Mesenchymal stem cell (in vitro differentiated cells and primary cell): Measurements from ENCODE around the gene UBE2Z.
"Not testable (repeated sequence)": the region's sequence is repeated elsewhere in the genome, so short reads cannot be mapped to it uniquely, and the experiment has no call there.

Source experiments
- DNase-seq: peaks from one replicate; pipeline ENCODE4 v3.0.0-alpha.2; 2013
- H2AFZ ChIP-seq: one replicate; pipeline ENCODE4 v1.6.1; 2013; ENCODE audit warnings: low read depth, mild to moderate bottlenecking, control low read depth, inconsistent platforms, low read length, moderate library complexity
- H2AK5ac ChIP-seq: 2 replicates; pipeline ENCODE4 v1.6.1; 2013; ENCODE audit warnings: low read length, moderate library complexity, mild to moderate bottlenecking, inconsistent platforms; ENCODE audit not compliant: severe bottlenecking
- H2BK120ac ChIP-seq: one replicate; pipeline ENCODE4 v1.6.1; 2013; ENCODE audit warnings: low read depth, mild to moderate bottlenecking, inconsistent platforms, low read length, moderate library complexity
- H2BK12ac ChIP-seq, 2 experiments: one replicate each; pipeline ENCODE4 v1.6.1; 2013; ENCODE audit warnings: inconsistent platforms in 2 of 2, low read length in 2 of 2, mild to moderate bottlenecking in 2 of 2, moderate library complexity in 2 of 2, control low read depth in 1 of 2
- H2BK15ac ChIP-seq: one replicate; pipeline ENCODE4 v1.6.1; 2013; ENCODE audit warnings: mild to moderate bottlenecking, low read depth, inconsistent platforms; ENCODE audit not compliant: poor library complexity, severe bottlenecking
- H2BK5ac ChIP-seq: 2 replicates; pipeline ENCODE4 v1.6.1; 2013; ENCODE audit warnings: low read depth, mild to moderate bottlenecking, low read length, control low read depth, inconsistent platforms; ENCODE audit not compliant: poor library complexity, severe bottlenecking
- H3K14ac ChIP-seq, 2 experiments: one replicate each; pipeline ENCODE4 v1.6.1; 2013; ENCODE audit warnings: inconsistent platforms in 2 of 2, low read length in 2 of 2, control low read depth in 1 of 2, mild to moderate bottlenecking in 1 of 2, moderate library complexity in 1 of 2
- H3K18ac ChIP-seq, 2 experiments: one replicate each; pipeline ENCODE4 v1.6.1; 2013; ENCODE audit warnings: inconsistent platforms in 2 of 2, low read length in 2 of 2, control low read depth in 1 of 2, low read depth in 1 of 2, mild to moderate bottlenecking in 1 of 2
- H3K23ac ChIP-seq, 2 experiments: one replicate each; pipeline ENCODE4 v1.6.1; 2013; ENCODE audit warnings: inconsistent platforms in 2 of 2, low read length in 2 of 2, mild to moderate bottlenecking in 2 of 2, moderate library complexity in 2 of 2, control low read depth in 1 of 2
- H3K27ac ChIP-seq: 2 replicates; pipeline ENCODE4 v1.5.1; 2013; ENCODE audit warnings: mild to moderate bottlenecking, moderate library complexity, low read length, control low read depth, inconsistent platforms; ENCODE audit not compliant: poor library complexity, severe bottlenecking
- H3K27me3 ChIP-seq, 2 experiments: 2 replicates each; pipeline versions ENCODE4 v1.6.1 to v1.7.0; 2013; ENCODE audit warnings: low read length in 2 of 2, mild to moderate bottlenecking in 2 of 2, moderate library complexity in 2 of 2, control low read depth in 1 of 2, inconsistent platforms in 1 of 2; ENCODE audit not compliant: control insufficient read depth in 1 of 2, insufficient read depth in 1 of 2
- H3K36me3 ChIP-seq, 2 experiments: 2 replicates each; pipeline versions ENCODE4 v1.6.1 to v1.7.0; 2013; ENCODE audit warnings: low read length in 2 of 2, control low read depth in 1 of 2, inconsistent platforms in 1 of 2, low read depth in 1 of 2, mild to moderate bottlenecking in 1 of 2; ENCODE audit not compliant: insufficient read depth in 2 of 2, control insufficient read depth in 1 of 2
- H3K4ac ChIP-seq, 2 experiments: one replicate each; pipeline ENCODE4 v1.6.1; 2013; ENCODE audit warnings: inconsistent platforms in 2 of 2, low read length in 2 of 2, mild to moderate bottlenecking in 2 of 2, moderate library complexity in 2 of 2, control low read depth in 1 of 2, low read depth in 1 of 2
- H3K4me1 ChIP-seq: 2 replicates; pipeline ENCODE4 v1.6.1; 2013; ENCODE audit warnings: low read depth, low read length, control low read depth; ENCODE audit not compliant: control insufficient read depth, insufficient read depth
- H3K4me2 ChIP-seq: 2 replicates; pipeline ENCODE4 v1.6.1; 2013; ENCODE audit warnings: low read length, mild to moderate bottlenecking, inconsistent platforms; ENCODE audit not compliant: poor library complexity, severe bottlenecking
- H3K4me3 ChIP-seq, 2 experiments: 2 replicates each; pipeline versions ENCODE4 v1.5.1 to v1.7.0; 2013; ENCODE audit warnings: low read length in 2 of 2, mild to moderate bottlenecking in 2 of 2, control low read depth in 1 of 2, low read depth in 1 of 2; ENCODE audit not compliant: insufficient read depth in 1 of 2
- H3K79me1 ChIP-seq: replicated peaks from 2 replicates; pipeline ENCODE4 v1.6.1; 2013; ENCODE audit warnings: mild to moderate bottlenecking, control low read depth, low read length, inconsistent platforms; ENCODE audit not compliant: poor library complexity, severe bottlenecking
- H3K9ac ChIP-seq: 2 replicates; pipeline ENCODE4 v1.7.0; 2013; ENCODE audit warnings: mild to moderate bottlenecking, low read length, moderate library complexity
- H3K9me3 ChIP-seq: 2 replicates; pipeline ENCODE4 v1.7.0; 2013; ENCODE audit warnings: mild to moderate bottlenecking, low read length; ENCODE audit not compliant: control insufficient read depth
- H4K8ac ChIP-seq: one replicate; pipeline ENCODE4 v1.6.1; 2013; ENCODE audit warnings: inconsistent platforms, mild to moderate bottlenecking, low read length, moderate library complexity
- H4K91ac ChIP-seq: one replicate; pipeline ENCODE4 v1.6.1; 2013; ENCODE audit warnings: mild to moderate bottlenecking, low read length, inconsistent platforms
- WGBS: methylation state at CpG from one replicate; pipeline ENCODE4 v1.1.7; 2013; ENCODE audit warnings: mixed read lengths; 5-methylcytosine and 5-hydroxymethylcytosine counted together

Gene UBE2Z

DNA sequence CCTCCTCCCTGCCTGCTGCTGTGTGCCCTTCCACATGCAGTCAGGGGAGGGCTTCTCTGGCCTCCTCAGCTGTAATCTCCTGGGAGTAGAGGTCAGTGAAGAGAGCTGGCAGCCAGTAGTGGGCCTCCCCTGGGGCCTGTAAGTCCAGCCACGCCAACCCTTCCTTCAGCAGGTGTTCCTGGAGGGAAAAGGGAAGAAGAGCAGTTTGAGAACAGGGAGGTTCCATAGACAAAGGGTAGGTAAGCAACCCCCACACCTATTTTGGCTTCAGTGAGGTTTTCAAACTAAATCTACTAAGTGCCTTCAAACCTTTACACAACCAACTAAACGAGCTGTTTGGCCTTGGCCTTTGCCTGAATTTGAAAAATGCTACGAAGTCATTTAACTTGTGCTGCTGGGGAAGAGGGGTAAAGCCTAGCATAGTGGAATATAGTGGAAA, 22.2 kb downstream of the UBE2Z start:
- Histone ChIP-seq H2AK5ac (no peak overlapping the region), H3K27me3 (no peaks in the 10 kb centered on the region), H3K4me3 (no peak overlapping the region), H2AFZ (no peak overlapping the region), H4K8ac (no peak overlapping the region), H2BK5ac (no peak overlapping the region), H3K27ac (peak overlapping the region; percentile 13), H3K9ac (peak overlapping the region; percentile 21), H3K23ac (no peak overlapping the region), H3K18ac (no peak overlapping the region), H3K4me2 (no peak overlapping the region), H2BK15ac (no peak overlapping the region), H3K79me1 (peaks cover 12% of the 10 kb centered on the region), H3K4me1 (peaks cover 4% of the 10 kb centered on the region), H3K4ac (no peak overlapping the region), H2BK120ac (no peak overlapping the region), H2BK12ac (no peak overlapping the region), H3K14ac (no peak overlapping the region), H3K36me3 (peaks cover 67 to 96% of the 10 kb centered on the region in 2 experiments), H4K91ac (no peak overlapping the region), H3K9me3 (no peaks in the 10 kb centered on the region)
- DNase-seq = no peak
- WGBS = 94% methylated on average over 2 of the region's 3 CpGs

GRCh38 chr17:48933035-48933434, 24.8 kb downstream of the UBE2Z start:
- Histone ChIP-seq H3K9ac (no peak overlapping the region), H2AFZ (no peak overlapping the region), H4K91ac (no peak overlapping the region), H3K27ac (no peak overlapping the region), H3K36me3 (peaks cover 57 to 91% of the 10 kb centered on the region in 2 experiments), H2BK5ac (no peak overlapping the region), H3K4me3 (no peak overlapping the region), H3K9me3 (no peaks in the 10 kb centered on the region), H3K18ac (no peak overlapping the region), H2AK5ac (no peak overlapping the region), H2BK12ac (no peak overlapping the region), H3K27me3 (no peaks in the 10 kb centered on the region), H3K79me1 (peaks cover 3% of the 10 kb centered on the region), H3K23ac (no peak overlapping the region), H3K4me2 (no peak overlapping the region), H3K14ac (no peak overlapping the region), H4K8ac (no peak overlapping the region), H3K4me1 (peaks cover 4% of the 10 kb centered on the region), H3K4ac (no peak overlapping the region), H2BK120ac (no peak overlapping the region), H2BK15ac (no peak overlapping the region)
- DNase-seq = no peak
- WGBS = 93% methylated on average over 6 of the region's 6 CpGs

GRCh38 chr17:48944515-48945260, 36.5 kb downstream of the UBE2Z start, which contains the start of gene SNF8:
Gene SNF8, minus strand, starts transcription at chr17:48944842. Its CDS starts 108 bp downstream, at chr17:48944734.
- peaks cover 17% of the 10 kb centered on the region for H3K4me1 ChIP-seq
- peak within 1 kb of the TSS; percentile 100 for H4K8ac ChIP-seq
- peak within 1 kb of the TSS; percentile 74 for H3K4me2 ChIP-seq
- peaks cover 18 to 26% of the 10 kb centered on the region in 2 experiments for H3K36me3 ChIP-seq
- H2BK5ac ChIP-seq = peak within 1 kb of the TSS; percentile 37
- H3K14ac ChIP-seq = peak within 1 kb of the TSS in 1 of 2 experiments; percentile 72
- 4% methylated on average over 55 of the region's 55 CpGs for WGBS
- H3K9me3 ChIP-seq = no peaks in the 10 kb centered on the region
- H3K27me3 ChIP-seq = no peaks in the 10 kb centered on the region
- H2BK15ac ChIP-seq = peak within 1 kb of the TSS; percentile 89
- peak; percentile 93 for DNase-seq
- H4K91ac ChIP-seq = peak within 1 kb of the TSS; percentile 93
- H2BK12ac ChIP-seq = no peak within 1 kb of the TSS
- peak within 1 kb of the TSS; percentile 79 to 99 for H3K4me3 ChIP-seq
- H3K79me1 ChIP-seq = peaks cover 8% of the 10 kb centered on the region
- H3K9ac ChIP-seq = peak within 1 kb of the TSS; percentile 99
- peak within 1 kb of the TSS; percentile 81 to 91 for H3K18ac ChIP-seq
- no peak within 1 kb of the TSS for H3K23ac ChIP-seq
- H2BK120ac ChIP-seq = peak within 1 kb of the TSS; percentile 79
- peak within 1 kb of the TSS; percentile 77 for H3K27ac ChIP-seq
- H2AFZ ChIP-seq = peak within 1 kb of the TSS; percentile 73
- peak within 1 kb of the TSS; percentile 95 for H3K4ac ChIP-seq
- H2AK5ac ChIP-seq = no peak within 1 kb of the TSS

DNA sequence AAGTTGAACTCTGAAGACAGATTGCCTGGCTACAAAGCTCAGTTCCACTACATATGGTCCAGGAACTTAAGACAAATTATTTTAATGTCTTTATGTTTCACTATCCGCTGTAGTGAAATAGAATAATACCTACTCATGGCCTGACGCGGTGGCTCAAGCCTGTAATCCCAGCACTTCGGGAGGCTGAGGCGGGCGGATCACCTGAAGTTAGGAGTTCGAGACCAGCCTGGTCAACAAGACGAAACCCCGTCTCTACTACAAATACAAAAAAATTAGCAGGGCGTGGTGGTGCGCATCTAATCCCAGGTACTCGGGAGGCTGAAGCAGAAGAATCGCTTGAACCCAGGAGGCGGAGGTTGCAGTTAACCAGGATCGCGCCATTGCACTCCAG, 37.0 kb downstream of the UBE2Z start:
- not testable (repeated sequence) for H2BK15ac ChIP-seq, H3K18ac ChIP-seq, H2BK5ac ChIP-seq, H3K9me3 ChIP-seq, H2BK120ac ChIP-seq, H2BK12ac ChIP-seq, H2AFZ ChIP-seq, H3K4me2 ChIP-seq, H3K27ac ChIP-seq, H3K14ac ChIP-seq, H3K23ac ChIP-seq, DNase-seq, H2AK5ac ChIP-seq, H3K79me1 ChIP-seq, H3K27me3 ChIP-seq
- Histone ChIP-seq H3K4ac (peak overlapping the region in 1 of 2 experiments; percentile 90), H3K4me1 (peaks cover 17% of the 10 kb centered on the region), H4K8ac (peak overlapping the region; percentile 100), H3K4me3 (peak overlapping the region in 1 of 2 experiments; percentile 99), H4K91ac (peak overlapping the region; percentile 39), H3K9ac (peak overlapping the region; percentile 99), H3K36me3 (peaks cover 12 to 21% of the 10 kb centered on the region in 2 experiments)
- WGBS = 98% methylated on average over 14 of the region's 16 CpGs
